ENCODE results near the gene SLC26A9. TPM values are rescaled to one million over a fixed set of nuclear protein-coding genes. Genes with fewer than 3 reads are reported as not detected.

SLC26A9 gene
- total RNA-seq, 1 experiment from 2014 or later: not detected

GRCh38 chr1:205925736-205926135, 17.5 kb downstream of the SLC26A9 start:
- POLR2A ChIA-PET (ENCODE audit: unreplicated experiment): no interaction called here
- CTCF ChIA-PET: interaction anchor here (1.4 kb wide), 1 partner anchor 52 kb away, joined by 6 read pairs; no protein-coding TSS in a partner anchor
- Histone ChIP-seq H3F3A (ENCODE audit: low read length, unreplicated experiment) (no peaks in the 10 kb centered on the region), H4K20me1 (ENCODE audit: low read length) (no peaks in the 10 kb centered on the region), H3K4me1 (ENCODE audit: insufficient read depth, low read length) (peaks cover 12% of the 10 kb centered on the region), H3K4me2 (ENCODE audit: low read length) (peak overlapping the region; percentile 6), H3K9me3 (ENCODE audit: low read length) (no peaks in the 10 kb centered on the region), H3K4me3 (ENCODE audit: low read length) (no peak overlapping the region), H3K27me3 (ENCODE audit: low read length) (no peaks in the 10 kb centered on the region), H3K9ac (ENCODE audit: low read length) (no peak overlapping the region), H3K27ac (ENCODE audit: low read length) (peak overlapping the region; percentile 27), H2AFZ (ENCODE audit: low read length) (peak overlapping the region; percentile 4; the same call in 1 of the 2 replicates), H3K9me2 (replicated peaks; ENCODE audit: low read length) (no peaks in the 10 kb centered on the region), H3K36me3 (ENCODE audit: low read depth, low read length) (no peaks in the 10 kb centered on the region), H3K79me2 (ENCODE audit: low read length) (no peaks in the 10 kb centered on the region)
- BruUV-seq (replicated peaks): no TSS peak
- DNase-seq: peak; percentile 77
- no peak for TF ChIP-seq EZH2 (IDR thresholded peaks at IDR 0.05; ENCODE audit: low read length, unreplicated experiment)
- TF ChIP-seq, protein P1, sequence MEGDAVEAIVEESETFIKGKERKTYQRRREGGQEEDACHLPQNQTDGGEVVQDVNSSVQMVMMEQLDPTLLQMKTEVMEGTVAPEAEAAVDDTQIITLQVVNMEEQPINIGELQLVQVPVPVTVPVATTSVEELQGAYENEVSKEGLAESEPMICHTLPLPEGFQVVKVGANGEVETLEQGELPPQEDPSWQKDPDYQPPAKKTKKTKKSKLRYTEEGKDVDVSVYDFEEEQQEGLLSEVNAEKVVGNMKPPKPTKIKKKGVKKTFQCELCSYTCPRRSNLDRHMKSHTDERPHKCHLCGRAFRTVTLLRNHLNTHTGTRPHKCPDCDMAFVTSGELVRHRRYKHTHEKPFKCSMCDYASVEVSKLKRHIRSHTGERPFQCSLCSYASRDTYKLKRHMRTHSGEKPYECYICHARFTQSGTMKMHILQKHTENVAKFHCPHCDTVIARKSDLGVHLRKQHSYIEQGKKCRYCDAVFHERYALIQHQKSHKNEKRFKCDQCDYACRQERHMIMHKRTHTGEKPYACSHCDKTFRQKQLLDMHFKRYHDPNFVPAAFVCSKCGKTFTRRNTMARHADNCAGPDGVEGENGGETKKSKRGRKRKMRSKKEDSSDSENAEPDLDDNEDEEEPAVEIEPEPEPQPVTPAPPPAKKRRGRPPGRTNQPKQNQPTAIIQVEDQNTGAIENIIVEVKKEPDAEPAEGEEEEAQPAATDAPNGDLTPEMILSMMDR (conservative IDR thresholded peaks at IDR 0.05; ENCODE audit: low read depth, low read length): no peak
- no peak for TF ChIP-seq EZH2phosphoT487 (IDR thresholded peaks at IDR 0.05; ENCODE audit: borderline replicate concordance, low read length)
- ATAC-seq: peak; percentile 80
- intact Hi-C loops (cut with micrococcal nuclease): no loop called here

- TF ChIP-seq, protein P1 (conservative IDR thresholded peaks at IDR 0.05; ENCODE audit: low read depth, low read length): no peak
- TF ChIP-seq EZH2phosphoT487 (IDR thresholded peaks at IDR 0.05; ENCODE audit: borderline replicate concordance, low read length) (no peak), EZH2 (IDR thresholded peaks at IDR 0.05; ENCODE audit: low read length, unreplicated experiment) (no peak)
- no peak overlapping the region for H3K9ac ChIP-seq (ENCODE audit: low read length)
- peaks cover 12% of the 10 kb centered on the region for H3K4me1 ChIP-seq (ENCODE audit: insufficient read depth, low read length)
- no peak overlapping the region for H3K27ac ChIP-seq (ENCODE audit: low read length)
- H4K20me1 ChIP-seq (ENCODE audit: low read length): no peaks in the 10 kb centered on the region
- no peaks in the 10 kb centered on the region for H3F3A ChIP-seq (ENCODE audit: low read length, unreplicated experiment)
- no peak overlapping the region for H3K4me2 ChIP-seq (ENCODE audit: low read length)
- intact Hi-C loops (cut with micrococcal nuclease): no loop called here
- no peak overlapping the region for H2AFZ ChIP-seq (ENCODE audit: low read length)
- no TSS peak for BruUV-seq (replicated peaks)
- H3K9me2 ChIP-seq (replicated peaks; ENCODE audit: low read length): no peaks in the 10 kb centered on the region
- ChIA-PET CTCF (interaction anchor here (0.7 kb wide), 1 partner anchor 178 kb away, joined by 3 read pairs; no protein-coding TSS in a partner anchor), POLR2A (ENCODE audit: unreplicated experiment) (no interaction called here)
- no peak overlapping the region for H3K4me3 ChIP-seq (ENCODE audit: low read length)
- DNase-seq (no peak), ATAC-seq (no peak)
- no peaks in the 10 kb centered on the region for H3K27me3 ChIP-seq (ENCODE audit: low read length)
- H3K36me3 ChIP-seq (ENCODE audit: low read depth, low read length): no peaks in the 10 kb centered on the region
- no peaks in the 10 kb centered on the region for H3K79me2 ChIP-seq (ENCODE audit: low read length)
- H3K9me3 ChIP-seq (ENCODE audit: low read length): no peaks in the 10 kb centered on the region
Measured at GRCh38 chr1:205924460-205924790, 18.8 kb downstream of the SLC26A9 start.

GRCh38 chr1:205923651-205924459, 19.4 kb downstream of the SLC26A9 start:
- no peak overlapping the region for H3K9ac ChIP-seq (ENCODE audit: low read length)
- no peak for TF ChIP-seq EZH2phosphoT487 (IDR thresholded peaks at IDR 0.05; ENCODE audit: borderline replicate concordance, low read length)
- TF ChIP-seq, protein P1 (conservative IDR thresholded peaks at IDR 0.05; ENCODE audit: low read depth, low read length): no peak
- TF ChIP-seq EZH2 (IDR thresholded peaks at IDR 0.05; ENCODE audit: low read length, unreplicated experiment): no peak
- H3F3A ChIP-seq (ENCODE audit: low read length, unreplicated experiment): no peaks in the 10 kb centered on the region
- no peak overlapping the region for H2AFZ ChIP-seq (ENCODE audit: low read length)
- H3K4me1 ChIP-seq (ENCODE audit: insufficient read depth, low read length): peaks cover 12% of the 10 kb centered on the region
- no peaks in the 10 kb centered on the region for H4K20me1 ChIP-seq (ENCODE audit: low read length)
- BruUV-seq (replicated peaks): no TSS peak
- no peaks in the 10 kb centered on the region for H3K9me3 ChIP-seq (ENCODE audit: low read length)
- H3K9me2 ChIP-seq (replicated peaks; ENCODE audit: low read length): no peaks in the 10 kb centered on the region
- H3K4me2 ChIP-seq (ENCODE audit: low read length): no peak overlapping the region
- H3K36me3 ChIP-seq (ENCODE audit: low read depth, low read length): no peaks in the 10 kb centered on the region
- DNase-seq (no peak), ATAC-seq (no peak)
- POLR2A ChIA-PET (ENCODE audit: unreplicated experiment): no interaction called here
- no peak overlapping the region for H3K27ac ChIP-seq (ENCODE audit: low read length)
- CTCF ChIA-PET: no interaction called here
- H3K27me3 ChIP-seq (ENCODE audit: low read length): no peaks in the 10 kb centered on the region
- H3K79me2 ChIP-seq (ENCODE audit: low read length): no peaks in the 10 kb centered on the region
- H3K4me3 ChIP-seq (ENCODE audit: low read length): no peak overlapping the region
- intact Hi-C loops (cut with micrococcal nuclease): no loop called here
